Caco-2 (cell line): ENCODE measurements around the gene ZNF786. TPM values are rescaled to one million over a fixed set of nuclear protein-coding genes. Genes with fewer than 3 reads are reported as not detected.

Experiments used
- BruUV-seq: library from RNA; stranded (reverse); fragments of 400-500 nt; replicated peaks from 2 replicates; lab custom pipeline; 2021; lab: Mats Ljungman, UMichigan
- CTCF ChIA-PET: fragments of 300-600 bp; sonication (Branson Sonifier 250); formaldehyde crosslinking; loops from one replicate; lab custom pipeline; 2022; ENCODE audit warnings: antibody characterized with exemption; lab: Charles Lee
- POLR2A ChIA-PET: fragments of 300-600 bp; sonication (Branson Sonifier 250); formaldehyde crosslinking; loops from one replicate; lab custom pipeline; 2022; ENCODE audit warnings: antibody characterized with exemption; lab: Charles Lee
- DNase-seq, 2 experiments: peaks; one replicate each; pipeline versions ENCODE4 v3.0.0 to v3.0.0-alpha.2; 2020 to 2022
- H3K27me3 ChIP-seq: replicated peaks from 2 replicates; pipeline ENCODE4 v1.6.0; 2011; ENCODE audit warnings: low read length; ENCODE audit not compliant: control insufficient read depth, insufficient read depth
- H3K36me3 ChIP-seq: 2 replicates; pipeline ENCODE4 v1.5.1; 2011; ENCODE audit warnings: low read length; ENCODE audit not compliant: control insufficient read depth, insufficient read depth
- H3K4me1 ChIP-seq: fragments of 250-450 bp; sonication (Bioruptor Pico); 2 replicates; pipeline ENCODE4 v1.5.1; 2020; ENCODE audit warnings: mild to moderate bottlenecking
- H3K4me3 ChIP-seq: 2 replicates; pipeline ENCODE4 v1.5.1; 2011; ENCODE audit warnings: low read depth, mild to moderate bottlenecking, control low read depth, low read length
- H3K9me3 ChIP-seq: fragments of 250-450 bp; sonication (Bioruptor Pico); 2 replicates; pipeline ENCODE4 v1.5.1; 2020; ENCODE audit warnings: mild to moderate bottlenecking, moderate library complexity
- H3K27ac Mint-ChIP-seq: one replicate; pipeline ENCODE4 v1.8.0; 2022; ENCODE audit warnings: mixed read lengths; ENCODE audit not compliant: unreplicated experiment
- H3K27me3 Mint-ChIP-seq: one replicate; pipeline ENCODE4 v1.8.0; 2022; ENCODE audit warnings: mixed read lengths; ENCODE audit not compliant: insufficient read depth, unreplicated experiment
- H3K36me3 Mint-ChIP-seq: one replicate; pipeline ENCODE4 v1.8.0; 2022; ENCODE audit warnings: mild to moderate bottlenecking, mixed read lengths; ENCODE audit not compliant: insufficient read depth, unreplicated experiment
- H3K4me1 Mint-ChIP-seq: one replicate; pipeline ENCODE4 v1.8.0; 2022; ENCODE audit warnings: low read depth, mixed read lengths; ENCODE audit not compliant: unreplicated experiment
- H3K4me3 Mint-ChIP-seq: one replicate; pipeline ENCODE4 v1.8.0; 2022; ENCODE audit warnings: mild to moderate bottlenecking, moderate library complexity, mixed read lengths; ENCODE audit not compliant: unreplicated experiment
- H3K9me3 Mint-ChIP-seq: one replicate; pipeline ENCODE4 v1.8.0; 2022; ENCODE audit warnings: mixed read lengths; ENCODE audit not compliant: unreplicated experiment
- CTCF ChIP-seq, 2 experiments: fragments of 200-600 bp in 1 of 2; IDR thresholded peaks; 1 replicate in 1 of 2; 2 replicates in 1 of 2; pipeline versions ENCODE4 v1.5.1 to v1.8.0; 2011 to 2022; ENCODE audit warnings: antibody characterized with exemption in 1 of 2, control low read depth in 1 of 2, inconsistent platforms in 1 of 2, low read depth in 1 of 2, low read length in 1 of 2, mild to moderate bottlenecking in 1 of 2, moderate library complexity in 1 of 2; ENCODE audit not compliant: insufficient read depth in 1 of 2, severe bottlenecking in 1 of 2, unreplicated experiment in 1 of 2
- intact Hi-C: fragments of 100-400 bp; cut with micrococcal nuclease; formaldehyde crosslinking; loops from one replicate; pipeline ENCODE4 v1.10.0; 2022; ENCODE audit not compliant: unreplicated experiment
- total RNA-seq: library from RNA; stranded (reverse); gene quantifications from 2 replicates; pipeline ENCODE4 v1.2.3, GENCODE V29; 2022

Gene ZNF786
- total RNA-seq, 1 experiment from 2014 or later, result 9.4 TPM

GRCh38 chr7:149104749-149105148 is 14.2 kb upstream of the ZNF786 start:
- DNase-seq, result no peak
- Mint-ChIP-seq H3K4me1 (peaks cover 6% of the 10 kb centered on the region), H3K36me3 (no peaks in the 10 kb centered on the region), H3K27me3 (no peaks in the 10 kb centered on the region), H3K9me3 (no peaks in the 10 kb centered on the region), H3K27ac (no peak overlapping the region), H3K4me3 (no peak overlapping the region)
- POLR2A ChIA-PET, result no interaction called here
- Histone ChIP-seq H3K4me1 (no peaks in the 10 kb centered on the region), H3K36me3 (no peaks in the 10 kb centered on the region), H3K4me3 (no peak overlapping the region), H3K9me3 (no peaks in the 10 kb centered on the region), H3K27me3 (no peaks in the 10 kb centered on the region)
- TF ChIP-seq CTCF (IDR thresholded peaks at IDR 0.05; ENCODE audit: insufficient read depth in 1 of 2, low read depth in 1 of 2, low read length in 1 of 2, severe bottlenecking in 1 of 2, unreplicated experiment in 1 of 2), result no peak
- intact Hi-C loops, result no loop called here
- no TSS peak for BruUV-seq
- CTCF ChIA-PET, result no interaction called here

DNA sequence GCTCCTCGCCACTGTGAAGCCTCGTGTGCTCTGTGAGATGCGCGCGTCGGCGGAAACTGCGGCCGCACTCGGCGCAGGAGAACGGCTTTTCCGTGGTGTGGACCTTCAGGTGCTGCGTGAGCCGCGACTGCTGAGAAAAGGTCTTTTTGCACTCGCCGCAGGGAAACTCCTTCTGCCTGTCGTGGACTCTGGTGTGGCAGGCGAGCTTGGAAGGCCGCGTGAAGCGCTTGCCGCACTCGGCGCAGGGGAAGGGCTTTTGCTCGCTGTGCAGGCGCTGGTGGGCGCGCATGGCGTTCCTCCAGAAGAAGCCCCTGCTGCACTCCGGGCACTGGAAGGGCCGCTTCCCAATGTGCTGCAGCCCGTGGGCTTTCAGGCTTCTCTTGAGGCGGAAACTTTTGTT is 13.7 kb upstream of the ZNF786 start:
- Histone ChIP-seq H3K9me3 (no peaks in the 10 kb centered on the region), H3K27me3 (no peaks in the 10 kb centered on the region), H3K36me3 (no peaks in the 10 kb centered on the region), H3K4me3 (no peak overlapping the region), H3K4me1 (no peaks in the 10 kb centered on the region)
- peaks cover 6% of the 10 kb centered on the region for H3K4me1 Mint-ChIP-seq
- intact Hi-C loops, result no loop called here
- TF ChIP-seq CTCF (IDR thresholded peaks at IDR 0.05; ENCODE audit: insufficient read depth in 1 of 2, low read depth in 1 of 2, low read length in 1 of 2, severe bottlenecking in 1 of 2, unreplicated experiment in 1 of 2), result no peak
- no peak for DNase-seq
- CTCF ChIA-PET, result no interaction called here
- no peak overlapping the region for H3K27ac Mint-ChIP-seq
- H3K27me3 Mint-ChIP-seq, result no peaks in the 10 kb centered on the region
- no TSS peak for BruUV-seq
- POLR2A ChIA-PET, result no interaction called here
- H3K4me3 Mint-ChIP-seq, result no peak overlapping the region
- no peaks in the 10 kb centered on the region for H3K36me3 Mint-ChIP-seq
- H3K9me3 Mint-ChIP-seq, result no peaks in the 10 kb centered on the region

DNA sequence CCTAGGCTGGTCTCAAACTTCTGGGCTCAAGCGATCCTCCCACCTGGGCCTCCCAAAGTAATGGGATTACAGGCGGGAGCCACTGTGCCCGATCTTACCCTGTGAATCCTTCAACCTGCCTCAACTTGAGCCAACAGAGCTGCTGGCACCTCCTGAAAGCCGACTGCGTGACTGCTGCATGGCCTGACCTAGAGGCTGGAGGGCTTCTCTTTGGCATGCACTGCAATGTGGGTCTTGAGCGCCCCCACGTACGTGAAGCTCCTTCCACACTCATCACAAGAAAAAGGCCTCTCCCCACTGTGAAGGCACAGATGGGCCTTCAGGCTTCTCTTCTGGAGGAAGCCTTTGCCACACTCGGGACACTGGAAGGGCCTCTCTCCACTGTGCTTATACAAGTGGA is 12.9 kb upstream of the ZNF786 start:
- Histone ChIP-seq H3K9me3 (no peaks in the 10 kb centered on the region), H3K4me3 (no peak overlapping the region), H3K4me1 (no peaks in the 10 kb centered on the region), H3K27me3 (no peaks in the 10 kb centered on the region), H3K36me3 (no peaks in the 10 kb centered on the region)
- H3K27ac Mint-ChIP-seq, result no peak overlapping the region
- no peak for DNase-seq
- BruUV-seq, result no TSS peak
- ChIA-PET POLR2A (no interaction called here), CTCF (no interaction called here)
- intact Hi-C loops, result no loop called here
- no peak overlapping the region for H3K4me3 Mint-ChIP-seq
- H3K9me3 Mint-ChIP-seq, result no peaks in the 10 kb centered on the region
- H3K27me3 Mint-ChIP-seq, result no peaks in the 10 kb centered on the region
- H3K4me1 Mint-ChIP-seq, result peaks cover 6% of the 10 kb centered on the region
- H3K36me3 Mint-ChIP-seq, result no peaks in the 10 kb centered on the region
- no peak for TF ChIP-seq CTCF (IDR thresholded peaks at IDR 0.05; ENCODE audit: insufficient read depth in 1 of 2, low read depth in 1 of 2, low read length in 1 of 2, severe bottlenecking in 1 of 2, unreplicated experiment in 1 of 2)
